ENCODE data around the gene DIS3L2.

Gene DIS3L2

GRCh38 chr2:231923010-231923344 is 38.5 kb upstream of the DIS3L2 start:
- H3K4me1 ChIP-seq (ENCODE audit: control insufficient read depth, insufficient read depth, low read length, unreplicated experiment) = peaks cover 6% of the 10 kb centered on the region
- no peak overlapping the region for H2AFZ ChIP-seq (ENCODE audit: low read length, unreplicated experiment)
- peaks cover 63% of the 10 kb centered on the region for H3K27me3 ChIP-seq (ENCODE audit: insufficient read depth, low read length)
- no peak overlapping the region for H3K27ac ChIP-seq (ENCODE audit: low read depth, low read length)
- H3K36me3 ChIP-seq (ENCODE audit: insufficient read depth, low read length) = no peaks in the 10 kb centered on the region
- no peak overlapping the region for H3K4me3 ChIP-seq (ENCODE audit: low read depth, low read length)
- no peaks in the 10 kb centered on the region for H3K79me2 ChIP-seq (ENCODE audit: control insufficient read depth, insufficient read depth, low read length, unreplicated experiment)

- H3K4me1 ChIP-seq (ENCODE audit: control insufficient read depth, insufficient read depth, low read length, unreplicated experiment) = peaks cover 6% of the 10 kb centered on the region
- no peaks in the 10 kb centered on the region for H3K36me3 ChIP-seq (ENCODE audit: insufficient read depth, low read length)
- H3K79me2 ChIP-seq (ENCODE audit: control insufficient read depth, insufficient read depth, low read length, unreplicated experiment) = no peaks in the 10 kb centered on the region
- H3K4me3 ChIP-seq (ENCODE audit: low read depth, low read length) = no peak overlapping the region
- H2AFZ ChIP-seq (ENCODE audit: low read length, unreplicated experiment) = no peak overlapping the region
- H3K27me3 ChIP-seq (ENCODE audit: insufficient read depth, low read length) = peaks cover 75% of the 10 kb centered on the region
- H3K27ac ChIP-seq (ENCODE audit: low read depth, low read length) = no peak overlapping the region
Measured at GRCh38 chr2:231923951-231924888, 37.3 kb upstream of the DIS3L2 start.

DNA sequence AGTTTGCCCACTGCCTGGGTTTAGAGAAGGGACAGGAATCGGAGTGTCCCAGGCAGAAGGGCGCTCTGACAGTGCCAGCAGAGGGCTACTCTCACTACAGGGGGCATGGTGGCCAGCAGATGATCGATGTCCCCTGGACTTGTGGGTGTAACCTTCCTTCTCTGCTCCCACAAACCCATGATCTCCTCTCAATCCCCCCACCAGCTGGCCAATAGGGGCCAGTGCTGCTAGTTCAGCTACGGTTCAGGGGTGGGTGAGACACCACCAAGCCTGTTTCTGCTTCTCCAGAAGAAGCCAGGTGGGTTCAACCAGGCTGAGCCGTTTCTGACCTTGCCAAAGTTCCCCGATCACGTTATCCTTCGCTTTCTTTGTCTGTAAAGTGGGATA is 36.6 kb upstream of the DIS3L2 start:
- Histone ChIP-seq H2AFZ (ENCODE audit: low read length, unreplicated experiment) (no peak overlapping the region), H3K27ac (ENCODE audit: low read depth, low read length) (no peak overlapping the region), H3K4me1 (ENCODE audit: control insufficient read depth, insufficient read depth, low read length, unreplicated experiment) (peaks cover 6% of the 10 kb centered on the region), H3K79me2 (ENCODE audit: control insufficient read depth, insufficient read depth, low read length, unreplicated experiment) (no peaks in the 10 kb centered on the region), H3K27me3 (ENCODE audit: insufficient read depth, low read length) (peaks cover 78% of the 10 kb centered on the region), H3K36me3 (ENCODE audit: insufficient read depth, low read length) (no peaks in the 10 kb centered on the region), H3K4me3 (ENCODE audit: low read depth, low read length) (no peak overlapping the region)

DNA sequence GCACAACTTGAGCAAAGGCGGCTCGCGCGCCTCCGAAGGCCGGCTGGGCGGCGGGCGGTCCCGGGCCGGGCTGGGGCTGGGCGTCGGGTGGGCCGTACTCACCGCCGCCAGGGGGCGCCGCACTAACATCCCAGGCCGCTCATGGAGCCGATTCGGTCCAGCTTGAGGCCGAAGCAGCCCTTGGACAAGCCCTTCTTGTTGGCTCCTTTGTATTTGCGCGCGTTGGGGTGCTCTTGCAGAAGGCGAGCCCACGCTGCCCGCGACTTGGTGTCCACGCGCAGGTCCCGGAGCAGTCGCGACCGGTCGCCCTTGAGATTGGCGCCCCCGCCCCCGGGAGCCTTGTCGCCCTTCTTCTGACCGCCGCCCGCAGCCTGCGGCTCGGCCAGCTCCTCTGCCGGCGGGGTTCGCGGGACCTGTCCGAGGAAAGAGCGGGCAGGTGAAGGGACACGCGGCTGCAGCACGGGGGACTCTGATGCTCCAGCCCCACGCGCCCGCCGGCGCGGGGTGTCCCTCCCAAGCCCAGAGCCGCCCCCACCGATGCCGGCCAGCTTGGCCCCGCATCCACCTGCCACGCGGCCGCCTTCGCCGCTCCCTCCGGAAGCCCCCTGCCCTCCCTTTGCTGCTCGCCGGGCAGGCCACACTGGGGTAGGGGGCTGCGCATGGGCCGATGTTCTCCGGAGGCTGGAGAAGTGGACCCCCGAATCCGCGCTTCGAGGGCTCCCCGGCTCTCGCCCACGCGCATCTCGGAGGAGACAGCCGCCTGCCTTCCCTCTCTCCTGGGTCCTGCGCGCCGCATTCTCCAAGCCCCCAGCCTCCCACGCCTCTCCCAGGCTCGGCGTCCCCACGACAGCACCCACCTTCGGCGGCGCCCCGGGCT is 36.0 kb upstream of the DIS3L2 start:
- no peaks in the 10 kb centered on the region for H3K36me3 ChIP-seq (ENCODE audit: insufficient read depth, low read length)
- H3K4me3 ChIP-seq (ENCODE audit: low read depth, low read length) = peak overlapping the region; percentile 69
- no peaks in the 10 kb centered on the region for H3K79me2 ChIP-seq (ENCODE audit: control insufficient read depth, insufficient read depth, low read length, unreplicated experiment)
- peaks cover 79% of the 10 kb centered on the region for H3K27me3 ChIP-seq (ENCODE audit: insufficient read depth, low read length)
- peak overlapping the region; percentile 57 for H2AFZ ChIP-seq (ENCODE audit: low read length, unreplicated experiment)
- no peak overlapping the region for H3K27ac ChIP-seq (ENCODE audit: low read depth, low read length)
- peaks cover 6% of the 10 kb centered on the region for H3K4me1 ChIP-seq (ENCODE audit: control insufficient read depth, insufficient read depth, low read length, unreplicated experiment)

DNA sequence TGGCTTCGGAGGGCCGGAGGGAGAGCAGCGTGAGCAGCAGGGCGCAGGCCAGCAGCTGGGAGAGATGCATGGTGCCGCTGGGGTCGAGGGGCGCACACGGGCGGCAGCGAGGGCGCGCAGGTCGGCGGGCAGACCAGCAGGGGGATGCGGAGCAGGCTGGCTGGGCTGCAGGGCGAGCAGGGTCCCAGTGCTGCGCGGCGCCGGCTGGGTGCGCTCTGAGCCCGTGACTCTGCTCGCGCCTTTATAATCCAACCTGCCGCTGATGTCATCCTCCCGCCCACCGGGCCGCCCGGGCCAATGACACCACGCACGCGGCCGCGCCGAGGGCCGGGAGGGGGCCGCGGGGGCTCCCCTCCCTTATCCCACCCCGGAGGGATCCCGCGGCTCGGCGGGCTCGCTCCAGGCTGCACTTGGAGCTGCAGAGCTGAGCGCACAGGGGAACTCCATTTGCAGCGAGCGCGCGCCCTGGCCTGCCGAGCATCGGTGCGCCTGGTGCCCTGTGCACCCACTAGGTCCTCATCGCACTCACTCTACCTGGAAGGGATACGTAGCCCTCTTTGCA is 35.3 kb upstream of the DIS3L2 start, which contains the start of gene NPPC:
NPPC (minus strand) TSS at position 217 of the 562 bp plus-strand sequence; CDS start at position 70, 147 bp downstream.
- Histone ChIP-seq H2AFZ (ENCODE audit: low read length, unreplicated experiment) (peak within 1 kb of the TSS; percentile 57), H3K4me3 (ENCODE audit: low read depth, low read length) (peak within 1 kb of the TSS; percentile 69), H3K79me2 (ENCODE audit: control insufficient read depth, insufficient read depth, low read length, unreplicated experiment) (no peaks in the 10 kb centered on the region), H3K27me3 (ENCODE audit: insufficient read depth, low read length) (peaks cover 86% of the 10 kb centered on the region), H3K36me3 (ENCODE audit: insufficient read depth, low read length) (no peaks in the 10 kb centered on the region), H3K4me1 (ENCODE audit: control insufficient read depth, insufficient read depth, low read length, unreplicated experiment) (peaks cover 6% of the 10 kb centered on the region), H3K27ac (ENCODE audit: low read depth, low read length) (no peak within 1 kb of the TSS)

DNA sequence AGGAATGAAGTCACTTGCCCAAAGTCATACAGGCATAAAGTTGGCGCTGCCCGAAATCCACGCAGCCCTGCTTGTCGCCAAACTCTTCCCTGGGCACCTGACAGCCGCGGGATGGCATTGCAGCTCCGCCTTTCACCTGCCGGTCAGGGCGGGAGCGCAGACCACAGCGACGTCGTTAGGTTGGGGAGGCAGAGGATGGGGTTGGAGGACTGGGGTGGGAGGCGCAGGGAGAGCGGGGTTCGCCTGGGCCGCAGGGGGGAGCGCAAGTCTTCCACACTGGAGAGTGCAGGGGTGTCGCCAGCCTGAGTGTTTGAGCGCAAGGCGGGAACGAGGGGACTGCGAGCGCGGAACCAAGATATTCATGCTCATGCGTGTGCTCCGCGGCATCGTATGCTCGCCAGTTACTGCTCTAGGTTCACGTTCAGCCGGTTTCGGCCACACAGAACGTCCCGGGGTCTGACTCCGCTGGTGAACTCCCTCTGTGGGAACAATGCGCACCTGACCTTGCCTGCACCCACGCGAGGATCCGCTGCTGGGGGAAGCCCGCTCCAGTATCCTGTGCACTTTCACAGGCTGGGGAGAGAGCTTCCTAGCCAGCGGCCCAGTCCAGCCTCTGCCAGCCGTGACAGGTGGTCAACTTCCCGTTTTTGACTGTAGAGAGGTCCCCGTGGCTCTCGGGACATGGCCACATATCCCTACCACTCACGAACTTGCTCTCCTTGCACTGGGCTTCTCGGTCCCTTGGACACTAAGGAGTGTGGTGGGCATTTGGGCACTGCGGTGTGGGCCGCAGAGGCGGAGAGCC is 34.5 kb upstream of the DIS3L2 start:
- Histone ChIP-seq H3K4me1 (ENCODE audit: control insufficient read depth, insufficient read depth, low read length, unreplicated experiment) (peaks cover 6% of the 10 kb centered on the region), H3K4me3 (ENCODE audit: low read depth, low read length) (peak overlapping the region; percentile 69), H3K27ac (ENCODE audit: low read depth, low read length) (no peak overlapping the region), H3K27me3 (ENCODE audit: insufficient read depth, low read length) (peaks cover 93% of the 10 kb centered on the region), H3K79me2 (ENCODE audit: control insufficient read depth, insufficient read depth, low read length, unreplicated experiment) (no peaks in the 10 kb centered on the region), H3K36me3 (ENCODE audit: insufficient read depth, low read length) (no peaks in the 10 kb centered on the region), H2AFZ (ENCODE audit: low read length, unreplicated experiment) (no peak overlapping the region)

- no peaks in the 10 kb centered on the region for H3K79me2 ChIP-seq (ENCODE audit: control insufficient read depth, insufficient read depth, low read length, unreplicated experiment)
- H3K27me3 ChIP-seq (ENCODE audit: insufficient read depth, low read length) = peaks cover 91% of the 10 kb centered on the region
- H3K27ac ChIP-seq (ENCODE audit: low read depth, low read length) = no peak overlapping the region
- H3K4me3 ChIP-seq (ENCODE audit: low read depth, low read length) = no peak overlapping the region
- H2AFZ ChIP-seq (ENCODE audit: low read length, unreplicated experiment) = no peak overlapping the region
- peaks cover 6% of the 10 kb centered on the region for H3K4me1 ChIP-seq (ENCODE audit: control insufficient read depth, insufficient read depth, low read length, unreplicated experiment)
- no peaks in the 10 kb centered on the region for H3K36me3 ChIP-seq (ENCODE audit: insufficient read depth, low read length)
Measured at GRCh38 chr2:231927566-231927890, 34.0 kb upstream of the DIS3L2 start.

GRCh38 chr2:231928481-231928880 is 33.0 kb upstream of the DIS3L2 start:
- no peaks in the 10 kb centered on the region for H3K36me3 ChIP-seq (ENCODE audit: insufficient read depth, low read length)
- H3K4me1 ChIP-seq (ENCODE audit: control insufficient read depth, insufficient read depth, low read length, unreplicated experiment) = peaks cover 6% of the 10 kb centered on the region
- H2AFZ ChIP-seq (ENCODE audit: low read length, unreplicated experiment) = no peak overlapping the region
- H3K27ac ChIP-seq (ENCODE audit: low read depth, low read length) = no peak overlapping the region
- no peak overlapping the region for H3K4me3 ChIP-seq (ENCODE audit: low read depth, low read length)
- H3K27me3 ChIP-seq (ENCODE audit: insufficient read depth, low read length) = peaks cover 85% of the 10 kb centered on the region
- H3K79me2 ChIP-seq (ENCODE audit: control insufficient read depth, insufficient read depth, low read length, unreplicated experiment) = no peaks in the 10 kb centered on the region

DNA sequence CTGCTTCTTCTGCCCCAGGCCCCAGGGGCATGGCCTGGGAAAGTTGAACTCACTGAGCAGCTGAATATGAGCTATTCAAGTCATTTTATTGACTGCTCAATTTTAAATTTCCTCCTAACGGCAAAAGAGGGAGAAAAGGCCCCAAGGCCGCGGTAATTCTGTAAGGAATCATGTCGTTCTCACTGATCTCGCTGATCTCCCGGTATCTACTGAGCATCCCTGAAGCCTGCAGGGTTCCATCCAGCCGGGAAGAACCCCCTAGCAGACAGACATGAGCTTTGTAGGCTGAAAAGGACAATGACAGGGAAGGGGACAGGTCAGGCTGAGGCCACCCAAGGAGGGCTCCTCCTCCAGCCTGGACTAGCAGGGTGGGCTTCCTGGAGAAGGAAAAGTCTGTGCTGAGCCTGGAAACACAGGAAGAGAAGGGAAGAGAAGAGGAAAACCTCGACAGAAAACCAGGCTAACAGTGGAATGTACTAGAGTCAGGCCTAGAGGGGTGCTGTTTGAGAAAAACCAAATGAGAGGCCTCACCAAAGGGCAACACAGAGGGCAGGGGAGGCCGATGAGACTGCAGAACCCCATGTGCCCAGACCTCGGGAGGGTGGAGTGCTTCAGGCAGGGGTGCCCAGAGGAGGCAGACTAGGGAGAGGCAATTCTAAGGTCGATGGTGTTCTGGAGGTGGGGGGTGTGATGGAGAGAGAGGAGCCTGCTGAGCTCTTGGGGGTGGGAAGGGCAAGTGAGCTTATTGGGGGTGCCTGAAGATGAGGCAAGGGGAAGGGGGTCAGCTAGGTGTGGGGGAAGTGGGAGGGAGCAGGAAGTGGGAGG is 32.4 kb upstream of the DIS3L2 start:
- Histone ChIP-seq H2AFZ (ENCODE audit: low read length, unreplicated experiment) (no peak overlapping the region), H3K4me3 (ENCODE audit: low read depth, low read length) (no peak overlapping the region), H3K27ac (ENCODE audit: low read depth, low read length) (no peak overlapping the region), H3K4me1 (ENCODE audit: control insufficient read depth, insufficient read depth, low read length, unreplicated experiment) (peaks cover 6% of the 10 kb centered on the region), H3K36me3 (ENCODE audit: insufficient read depth, low read length) (no peaks in the 10 kb centered on the region), H3K79me2 (ENCODE audit: control insufficient read depth, insufficient read depth, low read length, unreplicated experiment) (no peaks in the 10 kb centered on the region), H3K27me3 (ENCODE audit: insufficient read depth, low read length) (peaks cover 78% of the 10 kb centered on the region)

Measured in ACC112 (cell line).